HG03460 (cell line): Measurements from ENCODE around the gene FGFRL1.

ENCODE experiments used
- ATAC-seq: cut with Tn5 transposase; IDR thresholded peaks from one replicate; pipeline ENCODE4 v1.9.1; 2021; ENCODE audit not compliant: unreplicated experiment

FGFRL1 gene, protein sequence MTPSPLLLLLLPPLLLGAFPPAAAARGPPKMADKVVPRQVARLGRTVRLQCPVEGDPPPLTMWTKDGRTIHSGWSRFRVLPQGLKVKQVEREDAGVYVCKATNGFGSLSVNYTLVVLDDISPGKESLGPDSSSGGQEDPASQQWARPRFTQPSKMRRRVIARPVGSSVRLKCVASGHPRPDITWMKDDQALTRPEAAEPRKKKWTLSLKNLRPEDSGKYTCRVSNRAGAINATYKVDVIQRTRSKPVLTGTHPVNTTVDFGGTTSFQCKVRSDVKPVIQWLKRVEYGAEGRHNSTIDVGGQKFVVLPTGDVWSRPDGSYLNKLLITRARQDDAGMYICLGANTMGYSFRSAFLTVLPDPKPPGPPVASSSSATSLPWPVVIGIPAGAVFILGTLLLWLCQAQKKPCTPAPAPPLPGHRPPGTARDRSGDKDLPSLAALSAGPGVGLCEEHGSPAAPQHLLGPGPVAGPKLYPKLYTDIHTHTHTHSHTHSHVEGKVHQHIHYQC

DNA sequence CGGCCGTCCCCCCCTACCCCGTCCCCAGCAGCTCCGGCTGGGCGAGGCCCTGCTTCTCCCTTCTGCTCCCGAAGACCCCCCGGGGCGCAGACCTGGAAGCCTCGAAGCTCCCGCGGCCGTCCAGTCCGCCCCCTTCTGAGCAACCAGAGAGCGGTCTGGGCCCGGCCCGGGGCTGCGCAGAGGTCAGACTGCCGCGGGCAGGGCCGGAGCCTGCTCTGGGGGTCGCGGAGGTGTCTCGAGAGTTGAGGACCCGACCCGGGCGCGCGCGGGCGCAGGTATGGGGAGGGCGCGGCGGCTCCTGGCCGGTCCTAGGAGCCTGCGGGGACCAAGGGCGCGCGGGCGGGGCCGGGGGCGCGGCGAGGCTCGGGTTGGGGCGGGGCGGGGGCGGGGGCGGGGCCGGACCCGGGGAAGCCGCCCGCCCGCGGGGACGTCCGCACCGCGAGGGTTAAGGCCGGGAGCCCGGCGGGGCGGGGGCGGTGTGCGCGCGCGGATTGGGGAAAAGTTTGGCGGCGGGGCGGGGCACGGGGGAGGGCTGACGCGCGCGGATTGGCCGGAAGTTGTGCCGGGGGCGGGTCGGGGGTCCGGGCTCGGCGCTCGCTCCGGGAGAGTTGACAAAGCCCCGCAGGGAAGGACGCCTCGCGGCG is at the start of gene FGFRL1:
Gene FGFRL1, plus strand, starts transcription at position 605 of the 644 bp plus-strand sequence. CDS start 860 bp downstream, outside the sequence.
- peak; percentile 30 for ATAC-seq

DNA sequence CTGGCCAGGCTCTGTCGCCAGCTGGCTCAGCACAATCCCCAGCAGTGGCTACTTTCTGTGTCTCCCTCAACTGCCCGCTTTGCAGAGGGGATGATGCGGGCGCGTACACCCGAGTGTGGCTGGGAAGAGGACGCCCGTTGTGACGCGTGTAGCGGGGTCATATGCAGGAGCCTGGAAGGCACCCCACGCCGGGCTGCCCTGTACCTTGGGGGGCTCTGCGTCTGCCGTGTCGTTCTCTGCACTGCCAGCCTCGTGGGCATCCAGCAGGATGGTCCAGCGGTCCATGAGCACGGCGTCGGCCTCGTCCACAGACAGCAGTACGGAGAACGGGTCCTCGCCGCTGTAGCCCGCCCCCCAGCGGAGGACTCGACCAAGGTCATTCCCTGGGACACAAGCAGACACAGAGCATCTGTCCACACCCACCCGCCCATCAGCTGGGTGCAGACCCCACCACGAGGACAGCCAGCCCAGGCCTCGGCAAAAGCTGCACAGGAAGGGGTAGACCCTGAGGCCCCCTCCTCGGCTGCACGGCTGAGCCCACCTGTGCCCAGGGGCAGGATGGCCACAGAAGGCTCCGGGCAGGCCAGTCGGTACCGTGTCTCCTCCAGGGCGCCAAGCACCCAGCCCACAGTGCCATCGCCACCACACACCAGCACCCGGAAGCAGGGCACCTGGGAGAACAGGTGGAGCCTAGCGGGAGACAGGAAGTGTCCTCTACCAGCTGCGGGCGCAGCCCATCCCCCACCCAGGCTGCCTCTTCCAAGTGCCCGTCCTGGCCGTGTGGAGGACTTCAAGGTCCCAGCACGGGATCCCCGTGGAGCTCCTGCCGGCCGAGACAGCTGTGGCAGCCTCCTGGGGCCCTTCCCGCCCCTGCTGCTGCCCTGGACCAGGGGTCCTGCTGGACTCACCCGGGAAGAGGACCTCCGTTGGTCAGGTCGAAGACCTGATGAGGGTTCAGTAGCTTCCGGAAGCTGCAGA is 48.9 kb upstream of the FGFRL1 start:
- no peak for ATAC-seq

DNA sequence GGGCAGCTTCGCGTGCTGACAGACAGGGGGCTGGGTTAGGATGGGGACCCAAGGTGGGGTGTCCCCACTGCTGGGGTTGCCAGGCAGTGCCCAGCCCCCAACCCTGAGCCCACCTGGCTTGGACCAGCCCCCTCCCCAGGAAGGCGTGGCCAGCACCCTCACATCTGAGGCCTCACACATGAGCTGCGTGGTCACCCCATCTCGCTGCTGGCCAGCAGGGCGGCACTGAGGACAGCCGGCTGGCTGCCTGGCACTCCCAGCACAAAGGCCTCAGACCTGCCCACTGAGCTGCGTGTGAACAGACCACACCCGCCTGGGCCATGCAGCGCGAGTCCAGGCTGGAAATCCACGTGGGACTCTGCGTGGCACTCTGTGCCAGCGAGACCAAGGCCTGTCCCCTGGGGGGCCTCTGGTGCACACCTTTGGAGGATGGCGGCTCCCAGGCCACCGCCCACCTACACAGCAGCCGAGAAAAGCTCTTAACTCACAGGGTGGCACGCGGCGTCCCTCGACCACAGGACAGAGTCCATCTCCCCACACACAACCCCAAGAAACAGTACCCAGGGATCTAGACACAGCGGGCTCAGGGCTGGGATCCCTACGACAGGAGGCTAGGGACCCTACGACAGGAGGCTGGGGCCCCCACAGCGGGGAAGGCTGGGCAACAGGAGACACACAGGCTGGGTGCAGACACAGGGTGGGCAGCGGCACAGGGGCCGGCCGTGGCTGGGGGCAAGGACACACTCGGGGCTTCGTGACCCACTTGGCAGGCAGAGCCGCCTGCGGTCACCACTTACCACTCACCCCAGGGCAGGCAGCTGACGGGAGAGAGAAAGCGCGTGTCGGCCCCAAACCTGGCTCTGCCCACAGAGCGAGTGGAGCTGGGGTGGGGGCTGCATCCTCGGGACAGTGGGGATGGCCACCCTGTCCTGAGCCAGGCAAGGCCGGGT is 47.9 kb upstream of the FGFRL1 start:
- ATAC-seq, result no peak

DNA sequence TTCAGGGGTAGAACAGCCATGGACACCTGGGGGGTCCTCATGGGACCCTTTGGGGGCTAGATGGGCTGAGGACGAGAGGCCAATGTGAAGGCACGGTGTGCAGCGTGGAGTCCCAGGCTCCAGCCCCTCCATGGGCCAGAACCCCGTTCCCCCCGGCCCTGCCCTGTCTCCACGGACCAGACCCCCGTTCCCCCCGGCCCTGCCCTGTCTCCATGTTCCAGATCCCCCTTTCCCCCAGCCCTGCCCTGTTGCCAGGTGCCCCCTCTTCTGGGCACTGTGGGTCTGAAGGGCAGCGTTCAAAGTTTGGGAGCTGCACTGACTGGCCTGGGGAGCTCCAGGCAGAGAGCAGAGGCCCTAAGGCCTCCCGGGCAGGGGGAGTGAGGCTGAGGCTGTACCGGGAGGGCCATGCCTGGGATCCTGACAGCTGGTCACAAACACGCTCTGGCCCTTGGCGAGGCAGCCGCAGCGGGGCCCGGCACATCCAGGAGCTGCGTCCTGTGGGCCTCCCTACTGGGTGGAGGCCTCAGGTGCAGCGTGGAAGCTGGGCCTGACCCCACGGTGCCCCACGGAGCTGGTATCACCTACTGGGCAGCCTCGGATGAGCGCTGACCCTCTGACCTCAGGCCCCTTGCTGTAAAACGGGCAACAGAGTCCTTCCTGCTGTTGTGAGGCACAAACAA is 46.9 kb upstream of the FGFRL1 start:
- no peak for ATAC-seq

DNA sequence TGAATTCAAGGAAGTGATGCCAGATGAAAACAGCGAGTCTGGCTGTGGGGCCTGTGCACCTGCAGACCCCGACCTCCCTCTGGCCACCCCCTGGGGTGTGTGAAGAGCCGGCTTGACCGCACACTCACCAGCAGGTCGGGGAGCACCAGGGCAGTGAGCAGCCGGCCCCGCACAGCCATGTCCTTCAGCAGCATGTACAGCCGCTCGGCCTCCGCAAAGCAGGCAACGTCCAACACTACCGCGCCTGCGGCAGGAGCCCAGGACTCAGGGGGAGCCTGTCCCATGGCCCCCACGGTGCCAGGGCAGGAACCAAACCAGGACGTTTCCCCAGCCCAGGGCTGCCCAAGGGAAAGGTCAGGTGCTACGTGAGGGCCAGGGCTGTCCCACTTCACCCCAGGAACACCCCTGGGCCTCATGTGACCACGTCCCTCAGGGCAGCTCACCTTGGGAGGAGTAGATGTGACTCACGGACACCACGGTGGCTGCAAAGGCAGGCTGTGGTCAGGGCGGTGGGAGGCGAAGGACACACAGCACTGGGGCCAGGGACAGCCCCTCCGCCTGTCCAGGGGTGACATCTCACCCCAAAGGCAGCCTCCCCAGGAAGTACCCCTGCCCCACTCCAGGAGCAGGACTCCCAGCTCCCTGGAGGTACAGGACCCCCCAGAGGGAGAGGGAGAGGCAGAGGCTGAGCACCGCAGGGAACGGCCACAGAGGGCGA is 46.2 kb upstream of the FGFRL1 start:
- no peak for ATAC-seq

DNA sequence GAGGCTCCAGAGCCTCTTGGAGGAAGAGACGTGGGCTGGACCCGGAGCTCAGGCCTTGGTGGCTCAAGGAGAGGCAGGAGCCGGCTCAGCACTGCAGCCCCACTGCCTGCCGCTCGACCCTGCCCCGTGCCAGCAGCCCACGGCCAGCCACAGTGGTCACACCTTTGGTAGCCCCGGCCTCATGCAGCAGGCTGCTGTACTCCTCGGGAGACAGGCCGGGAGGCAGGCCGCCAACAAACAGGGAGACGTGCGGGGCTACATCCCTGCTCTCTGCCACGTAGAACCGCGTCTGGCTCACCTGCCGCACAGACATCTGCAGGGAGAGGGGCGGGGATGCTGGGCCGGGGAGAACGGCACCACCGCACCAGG is 45.7 kb upstream of the FGFRL1 start:
- ATAC-seq, result no peak

DNA sequence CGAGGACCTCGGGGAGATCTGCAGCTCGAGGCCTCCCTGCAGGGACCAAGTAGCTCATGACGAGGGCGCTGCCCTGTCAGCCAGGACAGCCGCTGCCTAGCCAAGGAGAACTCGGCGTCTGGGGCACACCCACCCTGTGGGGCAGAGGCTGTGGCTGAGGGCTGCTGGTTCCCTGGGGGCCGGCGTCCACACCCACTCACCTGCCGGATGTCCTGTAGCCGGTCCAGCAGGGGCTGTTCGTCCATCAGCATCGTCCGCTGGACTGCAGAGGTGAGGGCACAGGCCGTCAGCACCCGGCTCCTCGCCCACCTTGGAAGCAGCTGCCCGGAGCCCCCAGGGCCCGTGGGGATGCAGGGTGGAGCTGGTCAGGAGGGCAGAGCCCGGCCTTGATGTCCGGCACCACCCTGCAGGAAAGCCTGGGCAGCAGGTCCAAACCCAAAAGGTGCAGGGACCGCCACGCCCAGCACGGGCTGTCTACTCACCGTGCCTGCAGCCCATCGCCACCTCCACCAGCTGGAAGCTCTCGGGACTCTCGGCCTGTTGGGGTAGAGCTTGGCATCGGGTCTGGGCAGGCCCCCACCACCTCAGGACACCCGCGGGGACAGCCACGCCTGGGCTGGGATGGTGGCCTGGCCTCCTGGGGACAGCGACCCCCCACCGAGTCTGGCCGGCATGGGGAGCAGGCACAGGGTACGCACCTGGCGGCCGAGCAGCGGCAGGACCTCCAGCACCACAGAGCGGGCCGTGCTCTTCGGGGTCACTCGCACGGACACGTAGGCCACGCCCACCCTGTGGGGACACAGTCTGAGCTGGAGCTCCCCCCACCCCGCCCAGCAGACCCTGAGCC is 44.9 kb upstream of the FGFRL1 start:
- no peak for ATAC-seq

DNA sequence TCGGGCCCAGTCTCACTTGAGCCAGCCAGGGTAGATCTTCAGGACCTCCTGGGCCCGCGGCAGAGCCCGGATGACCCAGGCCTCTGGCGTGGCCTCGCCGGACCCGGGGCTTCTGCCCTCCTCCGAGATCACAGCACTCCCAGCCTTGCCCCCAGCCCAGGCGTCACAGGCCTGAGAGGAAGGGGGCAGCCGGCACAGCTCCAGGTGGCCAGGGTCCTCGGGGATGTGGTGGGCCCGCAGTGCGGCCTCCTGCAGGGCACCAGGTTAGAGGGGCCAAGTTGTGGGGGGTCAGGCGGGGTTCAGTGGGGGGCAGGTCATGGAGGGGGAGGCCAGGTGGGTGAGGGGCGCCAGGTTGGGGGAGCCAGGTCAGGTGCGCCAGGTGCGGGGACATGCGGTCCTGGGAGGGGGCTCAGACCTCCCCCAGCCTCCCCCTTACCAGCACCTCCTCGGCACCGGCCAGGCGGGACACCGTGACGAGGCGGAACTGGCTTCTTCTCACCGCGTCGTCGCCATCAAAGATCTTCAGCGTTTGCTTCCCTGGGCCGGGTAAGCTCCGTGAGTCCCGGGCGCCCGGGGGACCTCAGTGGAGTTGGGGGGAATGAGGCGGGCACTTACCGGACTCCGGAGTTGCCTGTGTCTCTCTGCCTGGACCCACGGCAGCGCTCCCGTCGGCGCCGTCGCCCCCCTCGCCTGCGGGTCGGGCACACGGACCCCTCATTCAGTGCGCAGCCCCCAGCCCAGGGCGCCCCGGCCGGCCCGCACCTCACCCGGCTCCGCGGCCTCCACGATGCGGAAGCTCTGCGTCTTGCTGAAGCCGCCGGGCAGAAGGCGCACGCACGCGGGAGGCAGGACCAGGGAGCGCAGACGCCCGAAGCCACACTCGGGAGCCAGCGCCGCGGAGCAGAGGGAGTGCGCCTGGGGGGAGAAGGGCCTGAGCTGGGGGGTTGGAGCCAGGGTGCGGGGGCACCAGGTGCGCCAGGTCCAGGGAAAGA is 44.0 kb upstream of the FGFRL1 start:
- ATAC-seq, result no peak

DNA sequence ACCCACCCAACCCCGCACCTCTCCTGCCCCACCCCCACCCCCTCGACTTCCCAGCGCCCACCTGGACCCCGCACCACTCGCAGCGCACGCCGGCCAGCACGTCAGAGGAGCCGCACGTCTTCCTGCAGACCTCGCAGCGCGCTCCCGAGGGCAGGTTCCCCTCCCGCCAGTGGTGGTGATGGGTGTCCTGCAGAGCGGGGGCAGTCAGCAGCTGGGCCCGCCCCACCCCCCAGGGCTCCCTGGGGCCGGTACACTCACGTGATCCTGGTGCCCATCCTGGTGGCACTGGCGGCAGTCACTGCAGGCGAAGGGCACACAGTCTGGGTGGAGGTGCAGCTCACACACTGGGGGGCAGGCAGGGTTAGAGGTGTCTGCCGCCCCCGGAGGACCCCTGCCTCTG is 43.2 kb upstream of the FGFRL1 start:
- no peak for ATAC-seq

DNA sequence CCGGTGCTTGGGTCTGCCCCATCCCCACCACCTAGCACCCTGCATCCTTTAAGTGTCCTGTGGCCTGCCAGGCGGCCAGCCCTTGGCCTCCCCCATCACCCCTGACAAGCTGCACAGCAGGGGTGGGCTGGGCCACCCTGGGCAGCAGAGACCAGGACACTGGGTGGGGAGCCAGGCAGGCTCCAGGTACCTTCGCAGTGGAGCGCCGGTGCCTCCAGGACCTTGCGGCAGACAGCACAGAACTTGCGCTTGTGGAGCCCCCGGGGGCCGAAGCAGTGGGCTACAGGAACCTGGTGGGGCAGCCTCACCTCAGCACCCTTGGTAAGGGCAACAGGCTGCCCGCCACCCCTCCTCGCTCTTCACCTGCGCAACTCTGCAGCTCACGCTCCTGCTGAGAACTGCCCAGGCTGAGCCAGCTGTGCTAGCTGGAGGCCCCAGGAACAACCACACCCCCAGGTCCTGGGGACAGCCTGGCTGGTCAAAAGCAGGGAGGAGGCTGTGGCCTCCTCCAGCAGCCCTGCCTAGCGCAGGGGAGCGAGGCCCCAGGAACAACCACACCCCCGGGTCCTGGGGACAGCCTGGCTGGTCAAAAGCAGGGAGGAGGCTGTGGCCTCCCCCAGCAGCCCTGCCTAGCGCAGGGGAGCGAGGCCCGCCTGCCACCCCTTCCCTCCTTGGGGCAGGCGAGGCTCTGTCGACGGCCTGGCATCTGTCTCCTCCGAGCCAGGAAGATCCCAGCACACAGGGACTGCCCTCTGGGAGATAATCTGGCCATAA is 42.6 kb upstream of the FGFRL1 start:
- ATAC-seq, result no peak

DNA sequence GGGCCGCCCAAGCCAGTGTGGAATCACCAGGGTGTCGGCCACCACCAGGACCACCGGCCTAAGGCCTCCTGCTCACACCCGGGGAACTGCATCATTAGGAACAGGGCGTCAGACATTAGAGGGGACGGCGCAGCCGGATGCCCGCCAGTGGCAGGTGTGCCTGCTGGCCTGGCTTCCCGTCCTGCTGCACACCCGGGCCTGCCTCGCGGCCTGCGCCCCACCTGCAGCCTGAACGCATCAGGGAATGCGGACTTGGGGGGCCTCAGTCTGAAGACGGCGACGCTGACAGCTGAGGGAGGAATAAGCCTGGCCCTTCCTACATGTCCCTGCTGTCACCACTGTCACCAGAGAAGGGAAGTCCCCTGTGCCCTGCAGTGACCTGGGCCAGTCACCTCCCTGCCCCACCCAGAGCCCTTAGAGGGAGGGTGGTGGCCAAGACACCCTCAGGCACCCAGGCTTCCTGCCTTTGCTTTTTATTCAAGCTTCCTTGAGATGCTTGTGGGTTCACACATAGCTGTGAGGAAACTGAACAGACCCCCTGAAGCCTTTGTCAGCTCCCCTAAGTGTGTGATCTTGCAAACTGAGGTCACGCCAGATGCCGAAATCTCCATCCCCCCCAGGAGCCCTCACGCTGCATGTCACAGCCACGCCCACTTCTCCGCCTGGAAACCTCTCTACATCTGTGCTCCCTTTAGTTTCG is 41.2 kb upstream of the FGFRL1 start:
- ATAC-seq, result no peak

DNA sequence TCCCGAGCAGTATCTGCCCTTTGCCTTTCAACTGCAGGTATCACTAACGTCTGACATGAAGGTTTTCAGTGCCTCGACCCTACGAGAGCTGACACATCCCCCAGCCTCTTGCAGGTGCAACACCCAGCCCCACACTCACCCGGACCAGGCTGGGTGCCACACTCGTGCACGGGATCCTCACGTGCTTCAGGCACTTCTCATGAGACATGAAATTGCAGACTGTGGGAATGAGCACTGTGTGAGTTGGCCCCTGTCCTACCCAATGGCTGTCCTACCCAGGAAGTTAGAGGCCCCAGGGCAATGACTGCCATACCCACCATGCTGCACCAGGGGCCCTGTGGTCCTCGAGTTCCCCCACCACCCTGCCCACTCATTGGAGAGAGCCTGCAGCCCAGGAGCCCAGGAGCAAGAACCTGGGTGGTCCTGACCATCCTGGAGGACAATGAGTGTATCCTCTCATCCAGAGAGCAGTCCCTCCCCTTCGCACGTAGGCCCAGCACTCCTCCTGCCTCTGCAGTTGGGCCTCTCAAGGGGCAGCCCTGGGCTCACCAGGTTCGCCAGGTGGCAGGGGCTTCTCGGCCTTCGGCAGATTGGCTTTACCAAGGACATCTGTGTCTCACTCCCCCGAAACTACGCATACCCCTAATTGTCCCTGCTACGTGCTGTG is 40.4 kb upstream of the FGFRL1 start:
- no peak for ATAC-seq

DNA sequence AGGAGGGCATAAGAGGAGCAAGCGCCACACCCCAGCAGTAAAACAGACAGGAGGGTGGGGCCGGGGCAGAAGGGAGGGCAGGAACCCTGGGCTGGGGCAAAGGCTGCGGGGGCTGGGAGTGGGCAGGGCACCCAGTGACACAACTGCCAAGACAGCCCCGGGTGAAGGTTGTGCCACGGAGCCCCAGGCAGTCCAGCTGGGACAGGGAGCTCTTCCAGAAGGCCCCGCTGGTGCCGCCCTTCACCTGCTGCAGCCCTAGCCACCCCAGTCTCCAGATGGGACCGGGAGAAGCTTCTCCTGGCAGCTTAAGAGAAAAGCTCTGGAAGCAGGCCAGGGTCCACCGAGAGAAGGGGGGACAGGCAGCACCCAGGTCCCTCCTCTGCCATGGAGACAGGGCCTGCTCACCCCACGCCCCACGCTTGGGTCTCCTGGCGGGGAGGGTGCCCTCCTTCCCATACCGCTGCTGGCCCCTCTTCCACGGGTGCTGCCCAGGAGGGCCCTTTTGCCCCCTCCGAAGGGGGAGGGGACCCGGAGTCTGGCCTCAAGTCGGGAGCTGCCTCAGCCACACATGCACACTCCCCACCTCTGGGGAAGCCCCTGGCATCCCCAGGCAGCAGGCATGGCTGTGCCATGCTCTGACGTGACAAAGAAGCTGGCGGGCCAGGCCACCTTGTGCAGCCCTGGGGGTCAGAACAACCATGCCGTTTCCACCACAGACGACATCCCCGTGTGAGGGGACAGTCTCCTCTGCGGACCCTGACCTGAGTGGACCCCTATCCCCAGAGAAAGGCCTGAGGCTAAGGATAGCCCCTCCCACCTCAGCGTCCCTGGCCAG is 39.5 kb upstream of the FGFRL1 start:
- no peak for ATAC-seq
